Hepatocyte (in vitro differentiated cells): Measurements from ENCODE around the gene FAM156A. TPM values are rescaled to one million over a fixed set of nuclear protein-coding genes. Genes with fewer than 3 reads are reported as not detected.
A peak's percentile ranks its signal among the peaks of the same experiment; 100 is the strongest.

Source experiments
- DNase-seq: peaks from one replicate; pipeline ENCODE4 v3.0.0-alpha.2; 2016; ENCODE audit warnings: low spot score
- H2AFZ ChIP-seq: fragments of 200-600 bp; sonication (generic); 2 replicates; pipeline ENCODE4 v1.6.0; 2016; ENCODE audit warnings: antibody characterized with exemption, mild to moderate bottlenecking
- H3K27ac ChIP-seq: fragments of 200-600 bp; sonication (generic); 2 replicates; pipeline ENCODE4 v1.5.1; 2016; ENCODE audit warnings: mild to moderate bottlenecking
- H3K27me3 ChIP-seq: fragments of 200-600 bp; sonication (generic); 2 replicates; pipeline ENCODE4 v1.6.1; 2016
- H3K36me3 ChIP-seq: fragments of 200-600 bp; sonication (generic); replicated peaks from 2 replicates; pipeline ENCODE4 v1.5.1; 2016; ENCODE audit warnings: low read depth; ENCODE audit not compliant: insufficient read depth
- H3K4me1 ChIP-seq: fragments of 200-600 bp; sonication (generic); 2 replicates; pipeline ENCODE4 v1.5.1; 2016; ENCODE audit warnings: mild to moderate bottlenecking, moderate library complexity; ENCODE audit not compliant: insufficient read depth
- H3K4me2 ChIP-seq: fragments of 200-600 bp; sonication (generic); 2 replicates; pipeline ENCODE4 v1.6.0; 2016
- H3K4me3 ChIP-seq: fragments of 200-600 bp; sonication (generic); 2 replicates; pipeline ENCODE4 v1.5.1; 2016; ENCODE audit warnings: mild to moderate bottlenecking
- H3K79me2 ChIP-seq: fragments of 200-600 bp; sonication (generic); 2 replicates; pipeline ENCODE4 v1.6.0; 2017; ENCODE audit warnings: mild to moderate bottlenecking
- H3K9me2 ChIP-seq: fragments of 200-600 bp; sonication (generic); replicated peaks from 2 replicates; pipeline ENCODE4 v1.6.0; 2017; ENCODE audit warnings: mild to moderate bottlenecking; ENCODE audit not compliant: insufficient read depth
- H3K9me3 ChIP-seq: fragments of 200-600 bp; sonication (generic); 2 replicates; pipeline ENCODE4 v1.5.1; 2016; ENCODE audit warnings: low read depth, mild to moderate bottlenecking
- H4K20me1 ChIP-seq: fragments of 200-600 bp; sonication (generic); 2 replicates; pipeline ENCODE4 v1.6.0; 2016; ENCODE audit warnings: mild to moderate bottlenecking; ENCODE audit not compliant: insufficient read depth, poor library complexity, severe bottlenecking
- EZH2 ChIP-seq: fragments of 200-600 bp; sonication (generic); IDR thresholded peaks from 2 replicates; pipeline ENCODE4 v1.6.1; 2016; ENCODE audit warnings: antibody characterized with exemption, mild to moderate bottlenecking, borderline replicate concordance
- EZH2phosphoT487 ChIP-seq: fragments of 200-600 bp; sonication (generic); IDR thresholded peaks from one replicate; pipeline ENCODE4 v1.6.1; 2018; ENCODE audit warnings: antibody characterized with exemption, mild to moderate bottlenecking, low read depth, moderate library complexity; ENCODE audit not compliant: unreplicated experiment, severe bottlenecking
- WGBS: methylation state at CpG from one replicate; pipeline ENCODE4 v1.1.6; 2016; ENCODE audit warnings: low lambda C conversion rate; ENCODE audit errors: missing lambda C conversion rate; 5-methylcytosine and 5-hydroxymethylcytosine counted together
- polyA plus RNA-seq: library from polyadenylated mRNA; unstranded; fragments of >200 nt; fragmentation: Nextera tagmentation; extraction: Ambion mirVana; gene quantifications from 2 replicates; pipeline ENCODE4 v1.2.1, GENCODE V29; 2016
- total RNA-seq: library from RNA; depleted of rRNA; stranded (reverse); fragments of >200 nt; gene quantifications from 2 replicates; pipeline ENCODE4 v1.2.3, GENCODE V29; 2014
- TF ChIP-seq, protein P1 (sequence below): fragments of 200-600 bp; sonication (generic); IDR thresholded peaks from 2 replicates; pipeline ENCODE4 v1.5.1; 2016; ENCODE audit warnings: antibody characterized with exemption, mild to moderate bottlenecking; ENCODE audit not compliant: poor library complexity

Gene FAM156A
- total and polyA plus RNA-seq, 2 experiments from 2014 or later = 16.9 to 26.6 TPM

DNA sequence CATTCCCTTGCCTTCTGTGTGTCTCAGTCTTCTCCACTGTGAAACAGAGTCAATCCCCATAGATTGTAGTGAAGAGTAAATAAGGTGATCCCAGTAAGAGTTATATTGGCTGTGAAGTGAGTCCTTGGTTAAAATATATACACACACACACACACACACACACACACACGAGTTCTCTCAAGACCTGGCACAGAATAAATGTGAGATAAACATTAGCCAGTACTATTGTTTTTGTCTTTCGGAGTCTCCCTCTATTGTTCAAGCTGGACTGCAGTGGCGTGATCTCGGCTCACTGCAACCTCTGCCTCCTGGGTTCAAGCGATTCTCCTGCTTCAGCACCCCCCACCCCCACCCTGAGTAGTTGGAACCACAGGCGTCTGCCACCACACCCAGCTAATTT lies 44.8 kb upstream of the FAM156A start:
- Histone ChIP-seq H3K4me1 (no peaks in the 10 kb centered on the region), H3K79me2 (no peaks in the 10 kb centered on the region), H3K9me2 (no peaks in the 10 kb centered on the region), H3K4me3 (no peak overlapping the region), H4K20me1 (no peaks in the 10 kb centered on the region), H3K9me3 (no peaks in the 10 kb centered on the region), H2AFZ (no peak overlapping the region), H3K4me2 (no peak overlapping the region), H3K27me3 (no peaks in the 10 kb centered on the region), H3K36me3 (no peaks in the 10 kb centered on the region), H3K27ac (no peak overlapping the region)
- 75% methylated on average over 5 of the region's 6 CpGs for WGBS
- TF ChIP-seq EZH2 (no peak), EZH2phosphoT487 (no peak)
- TF ChIP-seq, protein P1, sequence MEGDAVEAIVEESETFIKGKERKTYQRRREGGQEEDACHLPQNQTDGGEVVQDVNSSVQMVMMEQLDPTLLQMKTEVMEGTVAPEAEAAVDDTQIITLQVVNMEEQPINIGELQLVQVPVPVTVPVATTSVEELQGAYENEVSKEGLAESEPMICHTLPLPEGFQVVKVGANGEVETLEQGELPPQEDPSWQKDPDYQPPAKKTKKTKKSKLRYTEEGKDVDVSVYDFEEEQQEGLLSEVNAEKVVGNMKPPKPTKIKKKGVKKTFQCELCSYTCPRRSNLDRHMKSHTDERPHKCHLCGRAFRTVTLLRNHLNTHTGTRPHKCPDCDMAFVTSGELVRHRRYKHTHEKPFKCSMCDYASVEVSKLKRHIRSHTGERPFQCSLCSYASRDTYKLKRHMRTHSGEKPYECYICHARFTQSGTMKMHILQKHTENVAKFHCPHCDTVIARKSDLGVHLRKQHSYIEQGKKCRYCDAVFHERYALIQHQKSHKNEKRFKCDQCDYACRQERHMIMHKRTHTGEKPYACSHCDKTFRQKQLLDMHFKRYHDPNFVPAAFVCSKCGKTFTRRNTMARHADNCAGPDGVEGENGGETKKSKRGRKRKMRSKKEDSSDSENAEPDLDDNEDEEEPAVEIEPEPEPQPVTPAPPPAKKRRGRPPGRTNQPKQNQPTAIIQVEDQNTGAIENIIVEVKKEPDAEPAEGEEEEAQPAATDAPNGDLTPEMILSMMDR = no peak
- no peak for DNase-seq

DNA sequence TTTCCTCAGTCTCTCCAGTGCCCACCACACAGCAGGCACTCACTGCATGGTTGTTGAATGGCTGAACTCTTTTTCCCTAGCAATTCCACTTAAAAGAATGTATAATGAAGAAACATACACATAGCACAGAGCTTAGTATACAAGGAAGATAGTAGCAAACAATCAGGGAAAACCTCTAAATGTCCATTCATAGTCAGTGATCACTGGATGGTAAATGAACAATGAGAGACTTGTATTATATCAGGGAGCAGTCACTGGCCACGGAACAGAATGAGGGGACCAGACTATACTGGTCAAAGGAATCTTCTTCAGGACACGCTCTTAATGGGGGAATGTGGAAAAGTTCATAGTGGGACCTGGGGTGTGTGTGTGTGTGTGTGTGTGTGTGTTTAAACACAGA lies 43.6 kb upstream of the FAM156A start:
- TF ChIP-seq EZH2phosphoT487 (no peak), EZH2 (no peak)
- TF ChIP-seq, protein P1 = no peak
- Histone ChIP-seq H3K9me2 (no peaks in the 10 kb centered on the region), H3K27me3 (no peaks in the 10 kb centered on the region), H3K4me2 (no peak overlapping the region), H3K4me3 (no peak overlapping the region), H3K9me3 (no peaks in the 10 kb centered on the region), H4K20me1 (no peaks in the 10 kb centered on the region), H3K79me2 (no peaks in the 10 kb centered on the region), H3K27ac (no peak overlapping the region), H3K36me3 (no peaks in the 10 kb centered on the region), H3K4me1 (no peaks in the 10 kb centered on the region), H2AFZ (no peak overlapping the region)
- WGBS = 71% methylated on average over 2 of the region's 2 CpGs
- DNase-seq = no peak

DNA sequence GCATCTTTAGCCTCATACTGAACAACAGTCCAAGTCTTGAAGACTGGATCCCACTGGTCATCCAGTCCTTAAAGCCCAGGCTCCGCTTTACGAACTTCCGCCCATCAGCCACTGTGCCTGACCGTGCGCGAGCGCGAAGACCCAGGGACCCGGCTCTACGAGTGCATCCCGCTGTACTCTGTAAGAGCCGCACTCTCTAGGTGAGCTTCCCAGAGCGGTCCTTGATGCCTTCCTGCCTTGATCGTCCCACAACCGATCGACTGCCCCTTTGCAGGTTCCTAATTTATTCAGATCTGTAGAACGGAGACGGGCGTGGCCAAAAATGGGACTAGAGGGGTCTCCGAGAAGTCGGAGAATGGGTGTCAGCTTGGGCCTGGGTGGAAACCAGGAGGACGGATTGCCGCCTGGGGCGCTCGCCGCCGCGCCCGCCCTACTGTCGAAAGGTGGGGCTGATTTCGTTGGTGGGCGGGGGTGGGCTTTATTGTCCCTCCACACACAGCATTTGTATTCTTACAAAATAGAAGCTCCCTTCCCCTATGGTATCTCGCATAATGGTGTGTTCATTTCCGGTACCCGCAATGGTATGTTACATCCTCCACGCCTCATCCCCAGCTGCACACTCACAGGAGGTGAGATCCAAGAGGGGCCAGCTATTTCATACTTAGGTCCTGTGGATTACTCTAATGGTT lies 42.3 kb upstream of the FAM156A start:
- WGBS = 91% methylated on average over 35 of the region's 36 CpGs
- DNase-seq = no peak
- H3K27ac ChIP-seq = no peak overlapping the region
- TF ChIP-seq, protein P1 = no peak
- TF ChIP-seq EZH2phosphoT487 (no peak), EZH2 (no peak)
- H2AFZ ChIP-seq = no peak overlapping the region
- H3K4me3 ChIP-seq = no peak overlapping the region
- H4K20me1 ChIP-seq = no peaks in the 10 kb centered on the region
- H3K4me1 ChIP-seq = no peaks in the 10 kb centered on the region
- no peaks in the 10 kb centered on the region for H3K36me3 ChIP-seq
- H3K27me3 ChIP-seq = no peaks in the 10 kb centered on the region
- no peaks in the 10 kb centered on the region for H3K79me2 ChIP-seq
- H3K9me2 ChIP-seq = no peaks in the 10 kb centered on the region
- no peaks in the 10 kb centered on the region for H3K9me3 ChIP-seq
- H3K4me2 ChIP-seq = no peak overlapping the region

DNA sequence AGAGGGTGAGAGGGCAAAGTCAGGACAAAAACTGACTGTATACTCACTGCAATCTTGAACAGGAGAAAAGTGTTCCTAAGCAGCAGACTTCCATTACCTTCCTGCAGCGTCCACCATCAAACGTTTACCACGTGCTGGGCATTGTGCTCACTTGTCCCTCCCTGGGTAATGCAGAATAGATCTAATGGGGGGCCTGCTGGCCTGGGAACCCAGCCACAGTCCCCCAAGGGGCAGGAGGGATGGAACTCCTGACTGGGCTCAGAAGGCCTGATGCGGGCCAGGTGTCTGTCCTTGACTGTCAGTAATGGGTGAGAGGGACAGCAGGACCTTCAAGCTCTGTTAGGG lies 37.6 kb upstream of the FAM156A start:
- no peak for DNase-seq
- peak overlapping the region; percentile 98 for H3K27ac ChIP-seq
- TF ChIP-seq EZH2 = no peak
- TF ChIP-seq, protein P1 = no peak
- no peak for TF ChIP-seq EZH2phosphoT487
- no peaks in the 10 kb centered on the region for H4K20me1 ChIP-seq
- H3K9me2 ChIP-seq = no peaks in the 10 kb centered on the region
- WGBS = 38% methylated on average over 4 of the region's 4 CpGs
- no peak overlapping the region for H3K4me3 ChIP-seq
- H3K4me2 ChIP-seq = peak overlapping the region; percentile 71
- H3K79me2 ChIP-seq = peaks cover 14% of the 10 kb centered on the region
- H3K27me3 ChIP-seq = no peaks in the 10 kb centered on the region
- H3K36me3 ChIP-seq = no peaks in the 10 kb centered on the region
- no peaks in the 10 kb centered on the region for H3K4me1 ChIP-seq
- peak overlapping the region; percentile 26 for H2AFZ ChIP-seq
- no peaks in the 10 kb centered on the region for H3K9me3 ChIP-seq
